Liver (tissue), 3 donors: Measurements from ENCODE around the gene CCDC6.

Source experiments
- CTCF ChIP-seq: fragments of 150-350 bp; IDR thresholded peaks from 2 replicates; pipeline ENCODE4 v1.5.1; 2017; ENCODE audit warnings: improper control_type of control experiment, low read depth, low read length; ENCODE audit not compliant: missing input control
- EGR1 ChIP-seq, 2 donors: IDR thresholded peaks; 2 replicates each; pipeline ENCODE4 v1.6.1; 2016 to 2018; ENCODE audit warnings: antibody characterized with exemption in 2 of 2, low read depth in 2 of 2
- GABPA ChIP-seq, 2 donors: IDR thresholded peaks in 1 of 2; conservative IDR thresholded peaks in 1 of 2; 2 replicates each; pipeline ENCODE4 v1.6.1; 2016; ENCODE audit warnings: antibody characterized with exemption in 2 of 2, mild to moderate bottlenecking in 1 of 2, moderate library complexity in 1 of 2
- HNF4A ChIP-seq, 2 donors: conservative IDR thresholded peaks; 2 replicates each; pipeline ENCODE4 v1.6.1; 2016; ENCODE audit warnings: antibody characterized with exemption in 2 of 2, mild to moderate bottlenecking in 2 of 2
- HNF4G ChIP-seq: IDR thresholded peaks from 2 replicates; pipeline ENCODE4 v1.6.1; 2016; ENCODE audit warnings: antibody characterized with exemption
- JUND ChIP-seq, 2 donors: IDR thresholded peaks; 2 replicates each; pipeline ENCODE4 v1.6.1; 2016; ENCODE audit warnings: antibody characterized with exemption in 2 of 2
- MAX ChIP-seq: IDR thresholded peaks from 2 replicates; pipeline ENCODE4 v1.6.1; 2016; ENCODE audit warnings: antibody characterized with exemption
- RAD21 ChIP-seq, 2 donors: IDR thresholded peaks; 2 replicates each; pipeline ENCODE4 v1.6.1; 2016; ENCODE audit warnings: antibody characterized with exemption in 2 of 2, mild to moderate bottlenecking in 2 of 2
- REST ChIP-seq: IDR thresholded peaks from 2 replicates; pipeline ENCODE4 v1.6.1; 2016; ENCODE audit warnings: antibody characterized with exemption, mild to moderate bottlenecking
- TAF1 ChIP-seq: conservative IDR thresholded peaks from 2 replicates; pipeline ENCODE4 v1.6.1; 2016; ENCODE audit warnings: antibody characterized with exemption, mild to moderate bottlenecking
- YY1 ChIP-seq: IDR thresholded peaks from 2 replicates; pipeline ENCODE4 v1.6.1; 2016; ENCODE audit warnings: antibody characterized with exemption, mild to moderate bottlenecking
- ZBTB33 ChIP-seq: IDR thresholded peaks from 2 replicates; pipeline ENCODE4 v1.6.1; 2016; ENCODE audit warnings: antibody characterized with exemption
- donor health status: healthy.
- donor health status: healthy.

- no peak for TF ChIP-seq GABPA (IDR thresholded peaks at IDR 0.05 in 1 of 2, conservative IDR thresholded peaks at IDR 0.05 in 1 of 2)
- TF ChIP-seq TAF1, result no peak
- TF ChIP-seq HNF4A (conservative IDR thresholded peaks at IDR 0.05), result no peak
- no peak for TF ChIP-seq CTCF
- no peak for TF ChIP-seq RAD21 (IDR thresholded peaks at IDR 0.05)
- TF ChIP-seq HNF4G, result no peak
- no peak for TF ChIP-seq JUND (IDR thresholded peaks at IDR 0.05)
- no peak for TF ChIP-seq YY1
- no peak for TF ChIP-seq MAX
- no peak for TF ChIP-seq REST
- no peak for TF ChIP-seq ZBTB33
- TF ChIP-seq EGR1 (IDR thresholded peaks at IDR 0.05; ENCODE audit: low read depth in 2 of 2), result no peak
These were observed 14.4 kb downstream of the CCDC6 start for GRCh38 chr10:59891936-59892335.
